NCI-H128 (cell line): Measurements from ENCODE around the gene PAK1IP1.
"Not testable (repeated sequence)": the region's sequence is repeated elsewhere in the genome, so short reads cannot be mapped to it uniquely, and the experiment has no call there.

Experiments used
- DNase-seq: peaks from one replicate; lab custom pipeline; 2025; ENCODE audit not compliant: unreplicated experiment; lab: John Stamatoyannopoulos, UW

PAK1IP1 gene

DNA sequence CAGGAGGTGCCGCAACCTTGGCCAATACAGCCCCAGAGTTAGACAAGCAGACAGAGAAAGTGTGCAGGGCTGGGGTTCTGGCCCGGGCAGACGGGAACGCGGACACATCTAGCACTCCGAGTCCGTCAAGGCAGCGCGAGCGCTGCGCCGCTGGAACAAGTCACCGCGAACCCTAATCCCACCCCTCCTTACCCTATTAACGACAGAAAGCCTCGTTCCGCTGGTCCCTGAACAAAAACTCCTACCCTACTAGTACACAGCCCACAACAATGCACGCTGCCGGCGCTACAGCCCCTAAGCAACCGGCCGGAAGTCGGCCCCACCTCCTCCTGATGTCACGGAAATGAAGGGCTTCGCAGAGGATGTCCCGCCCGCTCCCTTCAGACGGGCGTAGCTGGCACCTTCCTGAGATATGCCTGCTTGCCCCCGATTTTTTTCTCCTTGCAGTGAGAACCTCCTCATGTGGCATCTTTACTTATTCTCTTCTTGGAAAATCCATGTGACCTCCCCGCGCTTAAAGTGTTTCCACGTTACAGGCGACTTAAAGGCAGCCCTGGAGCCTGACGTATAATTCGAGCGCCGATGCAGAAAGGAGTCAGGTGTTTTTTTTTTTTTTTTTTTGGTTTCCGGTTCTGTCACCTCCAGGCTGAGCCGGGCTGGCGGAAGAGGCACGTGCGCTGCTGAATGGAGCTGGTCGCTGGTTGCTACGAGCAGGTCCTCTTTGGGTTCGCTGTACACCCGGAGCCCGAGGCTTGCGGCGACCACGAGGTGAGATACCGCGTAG lies at the start of gene PAK1IP1, which contains the start of gene C6orf52:
PAK1IP1 (plus strand) TSS at position 671 of the 784 bp plus-strand sequence; CDS start at position 685, 14 bp downstream.
C6orf52 (minus strand) TSS at position 315 of the 784 bp plus-strand sequence. CDS start 7,066 bp downstream, outside the sequence.
- peak; percentile 91 for DNase-seq

- no peak for DNase-seq
Measured at GRCh38 chr6:10655508-10656055, 39.2 kb upstream of the PAK1IP1 start.

DNA sequence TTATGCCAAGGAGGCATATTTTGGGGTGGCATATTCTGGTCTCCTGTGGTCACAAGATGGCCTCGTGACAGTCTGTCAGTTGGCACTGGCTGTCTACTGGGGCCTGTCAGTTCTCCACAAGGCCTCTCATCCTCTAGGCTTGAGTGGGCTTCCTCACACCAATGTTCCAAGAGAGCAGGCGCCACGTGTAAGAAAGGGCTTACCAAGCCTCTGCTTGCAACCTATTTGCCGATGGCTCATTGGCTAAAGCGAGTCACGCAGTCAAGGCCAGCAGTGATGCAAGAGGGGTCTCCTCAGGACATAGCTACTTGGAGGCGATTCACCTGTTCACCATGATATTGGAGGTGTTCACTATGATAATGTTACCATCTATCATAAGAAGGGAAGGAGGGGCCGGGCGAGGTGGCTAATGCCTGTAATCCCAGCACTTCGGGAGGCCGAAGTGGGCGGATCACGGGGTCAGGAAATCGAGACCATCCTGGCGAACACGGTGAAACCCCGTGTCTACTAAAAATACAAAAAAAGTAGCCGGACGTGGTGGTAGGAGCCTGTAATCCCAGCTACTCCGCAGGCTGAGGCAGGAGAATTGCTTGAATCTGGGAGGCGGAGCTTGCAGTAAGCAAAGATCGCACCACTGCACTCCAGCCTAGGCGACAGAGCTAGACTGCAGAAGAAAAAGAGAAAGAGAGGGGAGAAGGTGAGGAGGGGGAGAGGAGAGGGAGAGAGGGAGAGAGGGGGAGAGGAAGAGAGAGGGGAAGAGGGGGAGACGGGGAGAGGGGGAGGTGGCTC lies 35.7 kb upstream of the PAK1IP1 start:
- DNase-seq = no peak

DNA sequence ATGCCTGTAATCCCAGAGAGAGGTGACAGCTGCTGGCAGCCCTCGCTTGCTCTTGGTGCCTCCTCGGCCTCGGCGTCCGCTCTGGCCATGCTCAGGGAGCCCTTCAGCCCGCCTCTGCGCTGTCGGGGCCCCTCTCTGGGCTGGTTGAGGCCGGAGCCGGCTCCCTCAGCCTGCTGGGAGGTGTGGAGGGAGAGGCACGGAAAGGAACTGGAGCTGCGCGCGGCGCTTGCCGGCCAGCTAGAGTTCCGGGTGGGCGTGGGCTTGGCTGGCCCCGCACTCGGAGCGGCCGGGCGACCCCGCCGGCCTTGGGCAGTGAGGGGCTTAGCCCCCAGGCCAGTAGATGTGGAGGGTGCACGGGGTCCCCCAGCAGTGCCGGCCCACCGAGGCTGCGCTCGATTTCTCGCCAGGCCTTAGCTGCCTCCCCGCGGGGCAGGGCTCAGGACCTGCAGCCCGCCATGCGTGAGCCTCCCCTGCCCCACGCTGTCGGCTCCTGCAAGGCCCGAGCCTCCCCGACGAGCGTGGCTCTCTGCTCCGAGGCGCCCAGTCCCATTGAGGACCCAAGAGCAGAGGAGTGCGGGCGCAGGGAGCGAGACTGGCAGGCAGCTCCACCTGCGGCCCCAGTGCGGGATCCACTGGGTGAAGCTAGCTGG lies 34.9 kb upstream of the PAK1IP1 start:
- DNase-seq = no peak

- DNase-seq = not testable (repeated sequence)
Measured at GRCh38 chr6:10660431-10661191, 34.2 kb upstream of the PAK1IP1 start.

DNA sequence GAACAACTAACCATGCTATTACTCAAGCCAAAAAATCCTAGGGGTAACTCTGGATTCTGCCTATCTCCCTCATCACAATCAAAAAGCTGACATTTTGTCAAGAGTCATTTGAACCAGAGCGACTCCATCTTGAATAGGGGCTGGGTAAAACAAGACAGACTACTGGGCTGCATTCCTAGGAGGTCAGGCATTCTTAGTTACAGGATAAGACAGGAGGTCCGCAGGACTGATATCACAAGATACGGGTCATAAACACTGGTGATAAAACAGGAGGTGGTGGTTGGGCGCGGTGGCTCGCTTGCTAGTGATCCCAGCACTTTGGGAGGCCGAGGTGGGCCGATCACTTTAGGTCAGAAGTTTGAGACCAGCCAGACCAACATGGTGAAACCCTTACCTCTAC lies 32.6 kb upstream of the PAK1IP1 start:
- DNase-seq = no peak

- DNase-seq = no peak
Measured at GRCh38 chr6:10662742-10663141, 32.0 kb upstream of the PAK1IP1 start.

DNA sequence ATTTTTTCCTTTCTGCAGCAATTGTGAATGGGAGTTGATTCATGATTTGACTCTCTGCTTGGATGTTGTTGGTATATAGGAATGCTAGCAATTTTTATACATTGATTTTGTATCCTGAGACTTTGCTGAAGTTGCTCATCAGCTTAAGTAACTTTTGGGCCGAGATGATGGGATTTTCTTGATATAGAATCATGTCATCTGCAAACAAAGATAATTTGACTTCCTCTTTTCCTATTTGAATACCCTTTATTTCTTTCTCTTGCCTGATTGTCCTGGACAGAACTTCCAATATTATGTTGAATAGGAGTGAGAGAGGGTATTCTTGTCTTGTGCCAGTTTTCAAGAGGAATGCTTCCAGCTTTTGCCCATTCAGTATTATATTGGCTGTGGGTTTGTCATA lies 29.2 kb upstream of the PAK1IP1 start:
- not testable (repeated sequence) for DNase-seq

- no peak for DNase-seq
Measured at GRCh38 chr6:10668126-10668917, 26.4 kb upstream of the PAK1IP1 start.

DNA sequence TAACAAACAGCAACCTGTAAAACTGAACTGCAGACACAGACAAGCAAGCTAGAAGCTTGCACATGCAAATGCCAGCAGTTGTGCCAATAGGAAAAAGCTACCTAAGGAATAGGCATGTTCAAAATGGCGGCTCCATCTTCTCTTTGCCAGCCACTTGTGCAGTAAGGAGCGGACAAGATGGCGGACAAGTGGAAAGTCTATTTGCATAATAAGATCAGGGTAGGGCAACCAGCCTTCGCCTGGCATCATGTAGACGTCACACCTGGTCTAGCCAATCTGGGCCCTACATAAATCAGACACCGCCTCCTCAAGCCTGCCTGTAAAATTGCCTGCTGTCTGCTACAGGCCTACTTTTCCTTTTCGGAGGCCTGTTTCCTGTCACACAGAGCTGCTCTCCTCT lies 18.4 kb upstream of the PAK1IP1 start:
- no peak for DNase-seq

- DNase-seq = no peak
Measured at GRCh38 chr6:10678456-10678855, 16.3 kb upstream of the PAK1IP1 start.

DNA sequence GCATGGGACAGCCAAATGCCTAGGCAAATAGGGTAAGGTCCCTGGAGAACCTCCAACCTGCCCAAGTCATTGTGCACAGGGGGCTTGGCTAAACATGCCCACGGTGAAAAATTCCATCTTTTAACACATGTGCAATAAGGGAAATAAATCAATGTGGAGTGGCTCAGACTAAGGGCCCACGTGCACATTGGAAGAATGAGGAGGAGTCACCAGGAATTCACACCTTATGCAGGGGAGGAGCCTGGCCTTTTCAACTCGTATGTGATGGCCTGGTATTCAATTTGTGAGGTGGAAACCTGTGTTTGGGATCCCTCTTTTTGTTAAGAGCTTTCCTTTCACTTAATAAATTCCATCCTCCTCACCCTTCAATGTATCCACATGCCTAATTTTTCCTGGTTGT lies 13.0 kb upstream of the PAK1IP1 start:
- no peak for DNase-seq

- DNase-seq = no peak
Measured at GRCh38 chr6:10682355-10682988, 12.3 kb upstream of the PAK1IP1 start.

- DNase-seq = no peak
Measured at GRCh38 chr6:10684618-10685017, 10.2 kb upstream of the PAK1IP1 start.

DNA sequence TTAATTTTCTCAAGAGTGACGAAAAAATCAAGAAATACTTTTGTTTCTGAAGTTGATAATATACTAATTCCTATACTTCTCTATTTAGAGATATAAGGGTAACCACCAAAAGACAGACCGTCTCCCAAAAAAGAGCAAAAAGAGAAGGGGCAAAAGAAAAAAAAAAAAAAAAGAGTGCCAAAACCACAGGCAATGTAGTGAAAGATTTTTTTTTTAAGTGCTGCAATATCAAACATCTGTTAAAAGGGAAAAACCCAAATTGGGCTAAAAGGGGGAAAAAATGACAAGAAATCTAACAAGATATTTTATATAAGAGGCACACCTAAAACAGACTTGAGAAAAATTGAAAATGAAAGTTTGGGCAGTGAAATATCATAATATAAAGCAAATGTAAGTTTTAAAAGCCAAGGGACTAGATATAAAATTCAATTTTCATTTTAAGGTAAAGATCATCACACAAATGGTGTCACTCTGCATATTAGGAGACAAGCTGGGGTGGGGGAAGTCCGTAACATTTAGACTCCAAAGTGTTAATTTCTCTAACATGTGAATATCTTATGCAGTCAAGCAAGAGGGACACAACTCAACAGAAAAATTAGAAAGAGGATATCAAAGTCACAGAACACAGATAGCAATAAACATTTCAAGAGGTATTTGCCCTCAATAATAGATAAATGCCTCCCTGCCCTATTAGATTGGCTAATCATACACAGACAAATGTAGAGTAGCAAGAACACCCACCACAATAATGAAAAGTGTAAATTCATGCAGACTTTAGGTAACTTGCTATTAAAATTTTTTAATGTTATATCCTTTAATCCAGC lies 9.5 kb upstream of the PAK1IP1 start:
- no peak for DNase-seq

GRCh38 chr6:10686901-10687300 lies 7.9 kb upstream of the PAK1IP1 start:
- no peak for DNase-seq

DNA sequence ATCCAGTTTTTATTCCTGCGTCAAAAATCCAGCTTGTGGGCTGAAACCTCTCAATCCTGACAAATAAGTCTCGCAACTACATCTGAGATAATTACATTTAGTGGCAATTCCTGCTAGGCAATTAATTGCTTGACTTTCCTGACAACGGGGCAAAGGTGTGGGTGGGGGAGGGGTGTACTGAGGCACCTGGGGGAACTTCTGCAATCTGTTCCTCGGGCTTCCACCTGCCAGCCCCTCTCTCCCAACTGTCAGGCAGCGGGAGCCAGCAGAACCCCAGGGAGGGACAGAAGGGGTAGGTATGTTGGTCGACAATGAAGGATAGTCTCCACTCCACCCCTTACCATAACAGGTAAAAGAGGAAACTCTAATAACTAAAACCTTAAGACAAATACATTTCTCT lies 7.2 kb upstream of the PAK1IP1 start:
- no peak for DNase-seq

GRCh38 chr6:10690651-10691445 lies 3.9 kb upstream of the PAK1IP1 start:
- peak; percentile 18 for DNase-seq
